Immature natural killer cell (primary cell): ENCODE data around the gene LGALS7B. TPM values are rescaled to one million over a fixed set of nuclear protein-coding genes. Genes with fewer than 3 reads are reported as not detected.
A peak's percentile ranks its signal among the peaks of the same experiment; 100 is the strongest.
"Not testable (repeated sequence)": the region's sequence is repeated elsewhere in the genome, so short reads cannot be mapped to it uniquely, and the experiment has no call there.

Source experiments
- DNase-seq, 3 donors: peaks; one replicate each; pipeline ENCODE4 v3.0.0; 2022; ENCODE audit warnings: mixed read lengths in 1 of 3
- H3K27ac Mint-ChIP-seq, 6 donors: one replicate each; pipeline ENCODE4 v1.8.0; 2020; ENCODE audit warnings: mixed read lengths in 6 of 6, mild to moderate bottlenecking in 5 of 6, inconsistent platforms in 4 of 6, moderate library complexity in 3 of 6
- H3K27me3 Mint-ChIP-seq, 3 donors: one replicate each; pipeline ENCODE4 v1.8.0; 2020 to 2021; ENCODE audit warnings: low read depth in 3 of 3, mild to moderate bottlenecking in 3 of 3, mixed read lengths in 3 of 3, moderate library complexity in 3 of 3, inconsistent platforms in 1 of 3
- H3K36me3 Mint-ChIP-seq, 3 donors: one replicate each; pipeline ENCODE4 v1.8.0; 2020; ENCODE audit warnings: mixed read lengths in 3 of 3, inconsistent platforms in 2 of 3, mild to moderate bottlenecking in 2 of 3
- H3K4me1 Mint-ChIP-seq, 2 donors: one replicate each; pipeline ENCODE4 v1.8.0; 2020; ENCODE audit warnings: inconsistent platforms in 2 of 2, mild to moderate bottlenecking in 2 of 2, mixed read lengths in 2 of 2, moderate library complexity in 1 of 2
- H3K4me3 Mint-ChIP-seq, 5 donors: one replicate each; pipeline ENCODE4 v1.8.0; 2020; ENCODE audit warnings: mild to moderate bottlenecking in 5 of 5, mixed read lengths in 5 of 5, inconsistent platforms in 3 of 5, moderate library complexity in 3 of 5
- H3K9me3 Mint-ChIP-seq, 6 donors: one replicate each; pipeline ENCODE4 v1.8.0; 2020; ENCODE audit warnings: mild to moderate bottlenecking in 6 of 6, mixed read lengths in 6 of 6, inconsistent platforms in 4 of 6, moderate library complexity in 3 of 6
- polyA plus RNA-seq, 3 donors: library from polyadenylated mRNA; unstranded; fragments of 300-500 nt; fragmentation: Illumina TruSeq; gene quantifications; one replicate each; pipeline ENCODE4 v1.2.3, GENCODE V29; 2021

LGALS7B gene
- polyA plus RNA-seq, 3 donors from 2014 or later: not detected

DNA sequence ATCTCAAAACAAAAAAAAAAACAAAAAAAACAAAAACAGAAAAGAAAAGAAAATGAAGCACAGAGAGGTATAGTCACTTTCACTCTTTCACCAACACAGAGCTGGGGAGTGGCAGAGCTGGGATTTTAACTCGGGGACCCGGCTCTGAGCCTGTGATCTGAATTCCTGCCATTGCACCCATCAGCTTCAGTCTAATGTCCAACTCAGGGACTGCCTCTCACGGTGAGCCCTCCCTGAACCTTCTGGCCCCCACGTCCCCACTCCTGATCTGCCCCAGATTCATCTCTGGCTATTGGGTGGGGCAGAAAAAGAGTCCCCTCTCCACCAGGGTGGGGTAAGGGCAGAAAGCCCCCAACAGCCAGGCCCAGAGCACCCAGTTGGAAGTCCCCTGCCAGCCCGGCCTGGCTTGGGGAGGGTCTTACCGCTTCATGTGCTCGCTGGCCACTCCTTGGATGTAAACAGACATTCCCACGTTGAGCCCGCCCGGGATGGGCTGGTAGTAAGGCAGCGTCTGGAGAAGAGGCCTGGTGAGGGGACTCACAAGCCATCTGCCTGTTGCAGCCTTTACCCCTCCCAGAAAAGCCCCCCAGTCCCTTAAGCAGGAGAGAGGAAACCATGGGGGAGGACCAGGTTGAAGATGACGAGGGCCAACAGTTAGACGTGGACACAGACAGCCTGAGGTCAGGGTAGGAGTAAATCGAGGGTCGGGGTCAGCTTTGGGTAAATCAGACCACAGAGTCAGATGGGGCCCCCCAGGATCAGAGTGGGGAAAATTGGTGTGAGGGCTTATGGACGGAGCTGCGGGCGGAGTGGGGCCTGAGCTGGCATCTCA, 23.2 kb downstream of the LGALS7B start:
- H3K36me3 Mint-ChIP-seq: peaks cover 0 to 8% (median 5%) of the 10 kb centered on the region in 3 donors
- H3K4me3 Mint-ChIP-seq: no peak overlapping the region
- H3K9me3 Mint-ChIP-seq: no peaks in the 10 kb centered on the region
- H3K27ac Mint-ChIP-seq: peak overlapping the region in 1 of 6 donors; percentile 26
- no peak for DNase-seq
- H3K27me3 Mint-ChIP-seq: peaks cover 0 to 5% (median 0%) of the 10 kb centered on the region in 3 donors
- H3K4me1 Mint-ChIP-seq: no peaks in the 10 kb centered on the region

- Mint-ChIP-seq H3K4me1 (no peaks in the 10 kb centered on the region), H3K9me3 (no peaks in the 10 kb centered on the region), H3K36me3 (peaks cover 0 to 8% (median 5%) of the 10 kb centered on the region in 3 donors), H3K27me3 (peaks cover 0 to 2% (median 0%) of the 10 kb centered on the region in 3 donors), H3K4me3 (no peak within 1 kb of the TSS), H3K27ac (peak within 1 kb of the TSS in 2 of 6 donors; percentile 14 to 26)
- DNase-seq: no peak
Measured at GRCh38 chr19:38812841-38813320, 23.9 kb downstream of the LGALS7B start, which contains the start of gene LGALS4. LGALS4 (minus strand) TSS chr19:38812945; CDS start chr19:38812886, 59 bp downstream.

DNA sequence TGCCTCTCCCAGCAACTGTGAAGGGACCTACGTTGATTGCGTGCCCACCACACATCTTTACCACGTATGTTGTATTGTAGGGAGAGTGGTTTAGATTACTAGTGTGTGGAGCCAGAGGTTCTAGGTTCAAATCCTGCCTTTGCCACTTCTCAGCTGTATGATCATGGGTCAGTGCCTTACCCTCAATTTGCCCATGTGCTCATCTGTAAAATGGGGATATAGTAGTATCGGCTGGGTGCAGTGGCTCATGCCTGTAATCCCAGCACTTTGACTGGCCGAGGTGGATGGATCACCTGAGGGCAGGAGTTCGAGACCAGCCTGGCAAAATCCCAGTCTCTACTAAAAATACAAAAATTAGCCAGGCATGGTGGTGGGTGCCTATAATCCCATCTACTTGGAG, 24.3 kb downstream of the LGALS7B start:
- peaks cover 0 to 2% (median 0%) of the 10 kb centered on the region in 3 donors for H3K27me3 Mint-ChIP-seq
- no peaks in the 10 kb centered on the region for H3K9me3 Mint-ChIP-seq
- H3K27ac Mint-ChIP-seq: no peak overlapping the region
- peaks cover 0 to 8% (median 5%) of the 10 kb centered on the region in 3 donors for H3K36me3 Mint-ChIP-seq
- no peak overlapping the region for H3K4me3 Mint-ChIP-seq
- DNase-seq: no peak
- no peaks in the 10 kb centered on the region for H3K4me1 Mint-ChIP-seq

DNA sequence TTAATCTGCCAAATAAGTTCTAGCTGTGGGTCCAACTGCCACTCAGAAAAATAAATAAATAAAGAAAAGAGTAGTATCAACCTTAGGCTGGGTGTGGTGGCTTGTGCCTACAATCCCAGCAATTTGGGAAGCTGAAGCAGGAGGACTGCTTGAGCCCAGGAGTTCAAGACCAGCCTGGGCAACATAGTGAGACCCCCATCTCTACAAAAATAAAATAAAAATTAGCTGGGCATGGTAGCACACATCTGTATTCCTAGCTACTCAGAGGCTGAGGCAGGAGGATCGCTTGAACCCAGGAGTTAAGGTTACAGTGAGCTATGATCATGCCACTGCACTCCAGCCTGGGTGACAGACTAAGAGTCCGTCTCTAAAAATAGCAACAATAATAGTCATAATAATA, 24.9 kb downstream of the LGALS7B start:
- not testable (repeated sequence) for H3K9me3 Mint-ChIP-seq, H3K4me3 Mint-ChIP-seq, H3K36me3 Mint-ChIP-seq, DNase-seq, H3K27ac Mint-ChIP-seq, H3K4me1 Mint-ChIP-seq, H3K27me3 Mint-ChIP-seq

DNA sequence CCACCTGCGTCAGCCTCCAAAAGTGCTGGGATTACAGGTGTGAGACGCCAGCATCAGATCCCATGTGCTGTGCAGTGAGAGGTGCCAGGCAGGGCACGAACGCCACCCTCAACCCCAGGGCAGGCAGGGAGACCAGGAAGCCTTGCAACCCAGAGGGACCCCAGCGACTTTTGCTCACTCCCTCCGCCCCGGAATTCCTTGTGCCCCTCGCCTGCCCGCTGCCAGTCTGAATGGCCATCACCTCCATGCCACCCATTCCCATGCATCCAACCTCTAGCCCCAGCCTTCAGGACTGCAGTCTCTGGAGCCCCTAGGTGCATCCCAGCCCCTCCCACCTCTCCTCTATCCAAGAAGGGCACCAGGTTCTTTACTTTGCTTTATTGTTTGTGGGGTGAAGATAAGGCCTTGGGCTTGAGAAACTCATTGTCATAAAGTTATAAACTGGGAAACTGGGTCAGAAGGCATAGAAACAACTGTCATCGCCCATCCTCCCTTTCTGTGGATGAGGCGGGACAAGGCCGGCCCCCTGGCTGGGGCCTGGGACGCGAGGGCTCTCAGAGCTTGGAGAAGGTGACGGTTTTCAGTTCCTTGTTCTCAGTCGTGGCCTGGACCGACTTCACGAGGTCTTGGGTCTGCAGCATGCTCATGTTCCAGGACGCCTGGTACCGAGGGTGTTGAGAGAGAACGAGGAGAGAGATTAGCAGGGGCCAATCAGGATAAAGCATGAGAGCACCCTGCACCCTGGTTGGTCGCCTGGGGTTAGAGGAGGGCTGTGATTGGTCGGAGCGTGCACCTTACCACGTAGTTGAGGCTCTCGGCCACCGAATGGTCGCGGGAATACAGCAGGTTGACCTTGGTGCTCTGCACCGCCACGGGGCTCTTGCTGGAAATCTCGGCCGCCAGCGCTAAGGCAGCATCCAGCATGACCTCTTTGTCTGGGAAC, 26.3 kb downstream of the LGALS7B start:
- H3K27ac Mint-ChIP-seq: peak overlapping the region in 1 of 6 donors; percentile 46
- peaks cover 0 to 2% of the 10 kb centered on the region in 2 donors for H3K4me1 Mint-ChIP-seq
- no peak overlapping the region for H3K4me3 Mint-ChIP-seq
- peaks cover 0 to 2% (median 0%) of the 10 kb centered on the region in 3 donors for H3K27me3 Mint-ChIP-seq
- no peak for DNase-seq
- no peaks in the 10 kb centered on the region for H3K9me3 Mint-ChIP-seq
- peaks cover 0 to 8% (median 3%) of the 10 kb centered on the region in 3 donors for H3K36me3 Mint-ChIP-seq

DNA sequence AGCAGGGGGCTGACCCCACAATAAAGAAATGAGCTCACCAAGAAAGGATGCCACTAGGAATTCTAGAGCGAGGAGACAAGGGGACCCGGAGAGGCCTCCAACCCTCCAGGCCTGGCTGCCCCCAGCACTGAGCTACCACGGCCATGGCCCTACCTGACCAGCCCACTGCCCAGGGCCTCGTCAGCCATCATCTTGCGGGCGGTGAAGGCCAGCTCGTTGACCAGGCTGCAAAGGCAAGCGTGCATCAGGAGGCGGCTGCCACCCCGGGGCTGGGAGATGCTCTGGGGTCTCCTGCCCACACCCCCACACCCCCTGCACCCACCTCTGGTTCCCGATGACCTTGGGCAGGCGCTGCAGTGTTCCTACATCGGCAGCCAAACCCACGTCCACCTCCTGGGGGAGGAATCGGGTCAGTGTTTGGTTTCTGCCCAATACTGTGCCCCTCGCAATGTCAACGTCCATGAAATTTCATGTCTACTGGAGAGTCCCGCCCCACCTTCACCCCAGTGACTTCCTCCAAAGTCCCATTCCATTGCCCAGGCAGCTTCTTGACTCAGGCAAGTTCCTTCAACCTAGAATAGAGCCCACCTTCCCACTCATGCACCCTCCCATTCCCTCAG, 27.2 kb downstream of the LGALS7B start:
- H3K27ac Mint-ChIP-seq: peak overlapping the region in 2 of 6 donors; percentile 48 to 78
- DNase-seq: no peak
- peaks cover 0 to 12% (median 7%) of the 10 kb centered on the region in 3 donors for H3K36me3 Mint-ChIP-seq
- no peak overlapping the region for H3K4me3 Mint-ChIP-seq
- H3K27me3 Mint-ChIP-seq: peaks cover 0 to 2% (median 0%) of the 10 kb centered on the region in 3 donors
- peaks cover 2 to 8% of the 10 kb centered on the region in 2 donors for H3K4me1 Mint-ChIP-seq
- H3K9me3 Mint-ChIP-seq: no peaks in the 10 kb centered on the region

- H3K27me3 Mint-ChIP-seq: peaks cover 0 to 2% (median 0%) of the 10 kb centered on the region in 3 donors
- H3K4me3 Mint-ChIP-seq: no peak overlapping the region
- no peaks in the 10 kb centered on the region for H3K9me3 Mint-ChIP-seq
- H3K36me3 Mint-ChIP-seq: peaks cover 0 to 16% (median 7%) of the 10 kb centered on the region in 3 donors
- no peak for DNase-seq
- H3K4me1 Mint-ChIP-seq: peaks cover 2 to 11% of the 10 kb centered on the region in 2 donors
- H3K27ac Mint-ChIP-seq: peak overlapping the region in 1 of 6 donors; percentile 28
Measured at GRCh38 chr19:38817081-38817480, 28.1 kb downstream of the LGALS7B start.

DNA sequence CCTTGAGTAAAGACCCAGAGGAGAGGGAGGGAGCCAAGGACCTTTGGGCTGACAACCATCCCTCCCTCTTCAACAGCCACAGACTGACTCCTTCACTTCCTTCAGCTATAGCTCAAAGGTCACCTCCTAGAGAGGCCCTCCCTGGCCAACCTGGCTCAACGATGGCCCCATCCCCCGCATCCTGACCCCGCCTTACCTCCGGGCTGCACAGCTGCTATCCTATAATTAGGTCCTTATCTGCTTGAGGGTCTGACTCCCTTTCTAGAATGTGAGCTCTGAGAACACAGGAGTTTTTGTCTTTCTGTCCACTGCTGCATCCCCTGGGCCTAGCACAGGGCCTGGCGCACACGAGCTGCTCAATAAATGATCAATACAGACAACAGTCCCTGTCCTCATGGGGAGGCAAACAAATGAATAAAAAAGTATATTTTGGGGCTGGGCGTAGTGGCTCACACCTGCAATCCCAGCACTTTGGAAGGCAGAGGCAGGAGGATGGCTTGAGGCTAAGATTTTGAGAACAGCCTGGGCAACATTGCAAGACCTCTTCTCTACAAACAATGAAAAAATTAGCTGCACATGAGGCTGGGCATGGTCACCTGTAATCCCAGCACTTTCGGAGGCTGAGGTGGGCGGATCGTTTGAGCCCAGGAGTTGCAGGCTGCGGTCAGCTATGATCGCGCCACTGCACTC, 30.4 kb downstream of the LGALS7B start:
- Mint-ChIP-seq H3K4me1 (peaks cover 4 to 31% of the 10 kb centered on the region in 2 donors), H3K27ac (peak overlapping the region in 2 of 6 donors; percentile 39 to 40), H3K27me3 (peaks cover 0 to 2% (median 0%) of the 10 kb centered on the region in 3 donors), H3K4me3 (no peak overlapping the region), H3K36me3 (peaks cover 13 to 37% (median 18%) of the 10 kb centered on the region in 3 donors), H3K9me3 (no peaks in the 10 kb centered on the region)
- DNase-seq: no peak

- Mint-ChIP-seq H3K4me1 (peaks cover 6 to 41% of the 10 kb centered on the region in 2 donors), H3K36me3 (peaks cover 13 to 37% (median 18%) of the 10 kb centered on the region in 3 donors)
- H3K27me3 Mint-ChIP-seq, H3K4me3 Mint-ChIP-seq, H3K27ac Mint-ChIP-seq, H3K9me3 Mint-ChIP-seq, DNase-seq: not testable (repeated sequence)
Measured at GRCh38 chr19:38821230-38821825, 32.3 kb downstream of the LGALS7B start.

GRCh38 chr19:38825936-38826335, 36.9 kb downstream of the LGALS7B start:
- not testable (repeated sequence) for H3K4me3 Mint-ChIP-seq, H3K27ac Mint-ChIP-seq, H3K9me3 Mint-ChIP-seq, H3K27me3 Mint-ChIP-seq, DNase-seq
- Mint-ChIP-seq H3K36me3 (peaks cover 22 to 41% (median 23%) of the 10 kb centered on the region in 3 donors), H3K4me1 (peaks cover 19 to 57% of the 10 kb centered on the region in 2 donors)

- Mint-ChIP-seq H3K9me3 (no peaks in the 10 kb centered on the region), H3K27me3 (peaks cover 0 to 4% (median 4%) of the 10 kb centered on the region in 3 donors), H3K4me3 (no peak overlapping the region), H3K4me1 (peaks cover 30 to 65% of the 10 kb centered on the region in 2 donors), H3K27ac (peak overlapping the region in 2 of 6 donors; percentile 59 to 69), H3K36me3 (peaks cover 22 to 42% (median 23%) of the 10 kb centered on the region in 3 donors)
- no peak for DNase-seq
Measured at GRCh38 chr19:38826856-38827551, 38.0 kb downstream of the LGALS7B start.

- not testable (repeated sequence) for DNase-seq, H3K9me3 Mint-ChIP-seq, H3K27ac Mint-ChIP-seq, H3K27me3 Mint-ChIP-seq
- peaks cover 33 to 50% of the 10 kb centered on the region in 2 donors for H3K4me1 Mint-ChIP-seq
- peak overlapping the region in 1 of 5 donors; percentile 18 for H3K4me3 Mint-ChIP-seq
- peaks cover 11 to 20% (median 11%) of the 10 kb centered on the region in 3 donors for H3K36me3 Mint-ChIP-seq
Measured at GRCh38 chr19:38829203-38829602, 40.2 kb downstream of the LGALS7B start.
